ENCODE data around the gene PAIP2. TPM values are rescaled to one million over a fixed set of nuclear protein-coding genes. Genes with fewer than 3 reads are reported as not detected.
A peak's percentile ranks its signal among the peaks of the same experiment; 100 is the strongest.

The PAIP2 gene
- total and polyA plus RNA-seq, 4 donors, result 55.6 to 83.1 (median 70.6) TPM

GRCh38 chr5:139399501-139400121 is 58.0 kb downstream of the PAIP2 start:
- H3K4me3 ChIP-seq, result no peak overlapping the region
- H3K36me3 ChIP-seq (ENCODE audit: control insufficient read depth in 4 of 4, insufficient read depth in 4 of 4, low read length in 4 of 4), result no peaks in the 10 kb centered on the region
- ATAC-seq (ENCODE audit: insufficient read depth, low FRiP score) (no peak), DNase-seq (no peak)
- no peak for TF ChIP-seq CTCF (IDR thresholded peaks at IDR 0.05; ENCODE audit: control extremely low read depth, extremely low read depth)
- no peaks in the 10 kb centered on the region for H3K9me3 ChIP-seq (ENCODE audit: control insufficient read depth in 4 of 4, insufficient read depth in 3 of 4, low read length in 3 of 4)
- H3K27me3 ChIP-seq (ENCODE audit: control insufficient read depth in 3 of 3, insufficient read depth in 3 of 3, low read length in 2 of 3), result peaks cover 0 to 6% (median 6%) of the 10 kb centered on the region in 3 donors
- peaks cover 0 to 18% (median 6%) of the 10 kb centered on the region in 5 donors for H3K4me1 ChIP-seq (ENCODE audit: control insufficient read depth in 5 of 5, insufficient read depth in 5 of 5, low read length in 5 of 5)
- 87 to 89% methylated on average over 6 of the region's 6 CpGs for WGBS, 2 donors
- no peak overlapping the region for H3K27ac ChIP-seq (ENCODE audit: low read depth in 1 of 2, low read length in 1 of 2)
- no peak overlapping the region for H3K9ac ChIP-seq (ENCODE audit: insufficient read depth in 1 of 2, low read length in 2 of 2)

GRCh38 chr5:139401546-139401945 is 59.9 kb downstream of the PAIP2 start:
- H3K4me1 ChIP-seq (ENCODE audit: control insufficient read depth in 5 of 5, insufficient read depth in 5 of 5, low read length in 5 of 5), result peaks cover 0 to 12% (median 6%) of the 10 kb centered on the region in 5 donors
- ATAC-seq (ENCODE audit: insufficient read depth, low FRiP score) (no peak), DNase-seq (no peak)
- H3K4me3 ChIP-seq, result no peak overlapping the region
- H3K27ac ChIP-seq (ENCODE audit: low read depth in 1 of 2, low read length in 1 of 2), result no peak overlapping the region
- H3K9ac ChIP-seq (ENCODE audit: insufficient read depth in 1 of 2, low read length in 2 of 2), result no peak overlapping the region
- H3K9me3 ChIP-seq (ENCODE audit: control insufficient read depth in 4 of 4, insufficient read depth in 3 of 4, low read length in 3 of 4), result no peaks in the 10 kb centered on the region
- H3K36me3 ChIP-seq (ENCODE audit: control insufficient read depth in 4 of 4, insufficient read depth in 4 of 4, low read length in 4 of 4), result no peaks in the 10 kb centered on the region
- 92 to 96% methylated on average over 10 of the region's 10 CpGs for WGBS, 2 donors
- H3K27me3 ChIP-seq (ENCODE audit: control insufficient read depth in 3 of 3, insufficient read depth in 3 of 3, low read length in 2 of 3), result no peaks in the 10 kb centered on the region
- no peak for TF ChIP-seq CTCF (IDR thresholded peaks at IDR 0.05; ENCODE audit: control extremely low read depth, extremely low read depth)

GRCh38 chr5:139402561-139403158 is 61.0 kb downstream of the PAIP2 start:
- Histone ChIP-seq H3K27me3 (ENCODE audit: control insufficient read depth in 3 of 3, insufficient read depth in 3 of 3, low read length in 2 of 3) (no peaks in the 10 kb centered on the region), H3K36me3 (ENCODE audit: control insufficient read depth in 4 of 4, insufficient read depth in 4 of 4, low read length in 4 of 4) (no peaks in the 10 kb centered on the region), H3K4me1 (ENCODE audit: control insufficient read depth in 5 of 5, insufficient read depth in 5 of 5, low read length in 5 of 5) (peaks cover 0 to 12% (median 6%) of the 10 kb centered on the region in 5 donors), H3K9me3 (ENCODE audit: control insufficient read depth in 4 of 4, insufficient read depth in 3 of 4, low read length in 3 of 4) (no peaks in the 10 kb centered on the region), H3K27ac (ENCODE audit: low read depth in 1 of 2, low read length in 1 of 2) (peak overlapping the region in 1 of 2 donors; percentile 84), H3K9ac (ENCODE audit: insufficient read depth in 1 of 2, low read length in 2 of 2) (no peak overlapping the region), H3K4me3 (no peak overlapping the region)
- no peak for TF ChIP-seq CTCF (IDR thresholded peaks at IDR 0.05; ENCODE audit: control extremely low read depth, extremely low read depth)
- 65 to 75% methylated on average over 7 of the region's 7 CpGs for WGBS, 2 donors
- no peak for DNase-seq
- ATAC-seq (ENCODE audit: insufficient read depth, low FRiP score), result no peak
